SK-N-SH treated with all-trans-retinoic acid at 6 μM for 48 hours (cell line): ENCODE measurements around the gene DUSP23.

Experiments used
- ATAC-seq: fragments of 200-7000 bp; cut with Tn5 transposase; 3 replicates; pipeline ENCODE4 v1.9.1; 2020; ENCODE audit warnings: mild to moderate bottlenecking, moderate library complexity
- ARNTL ChIP-seq: fragments of 450-650 bp; formaldehyde crosslinking; IDR thresholded peaks from 2 replicates; pipeline ENCODE4 v1.5.0; 2020; ENCODE audit warnings: low read depth, mild to moderate bottlenecking, moderate library complexity, borderline replicate concordance
- BACH2 ChIP-seq: fragments of 250-450 bp; sonication (Bioruptor Pico); IDR thresholded peaks from 2 replicates; pipeline ENCODE4 v1.9.0; 2021; ENCODE audit warnings: mild to moderate bottlenecking, borderline replicate concordance
- CREB5 ChIP-seq: fragments of 250-450 bp; sonication (Bioruptor Pico); IDR thresholded peaks from 2 replicates; pipeline ENCODE4 v1.5.1; 2020; ENCODE audit warnings: low read depth, mild to moderate bottlenecking, moderate library complexity
- CSDC2 ChIP-seq: fragments of 250-450 bp; sonication (Bioruptor Pico); IDR thresholded peaks from 2 replicates; pipeline ENCODE4 v1.5.0; 2020; ENCODE audit warnings: mild to moderate bottlenecking, moderate library complexity
- CSRNP3 ChIP-seq: fragments of 250-450 bp; sonication (Bioruptor Pico); IDR thresholded peaks from 2 replicates; pipeline ENCODE4 v1.5.1; 2021; ENCODE audit warnings: mild to moderate bottlenecking, moderate library complexity
- ESRRG ChIP-seq: fragments of 250-450 bp; sonication (Bioruptor Pico); IDR thresholded peaks from 2 replicates; pipeline ENCODE4 v1.6.1; 2021; ENCODE audit warnings: mild to moderate bottlenecking
- GLIS3 ChIP-seq: fragments of 250-450 bp; sonication (Bioruptor Pico); IDR thresholded peaks from 2 replicates; pipeline ENCODE4 v1.5.0; 2020; ENCODE audit warnings: mild to moderate bottlenecking, moderate library complexity
- ISL1 ChIP-seq: fragments of 250-450 bp; sonication (Bioruptor Pico); IDR thresholded peaks from 2 replicates; pipeline ENCODE4 v2.1.2; 2022; ENCODE audit warnings: mild to moderate bottlenecking, moderate library complexity
- OSR1 ChIP-seq: fragments of 250-450 bp; sonication (Bioruptor Pico); IDR thresholded peaks from 2 replicates; pipeline ENCODE4 v1.8.0; 2022; ENCODE audit warnings: moderate library complexity, mild to moderate bottlenecking, inconsistent platforms
- RARB ChIP-seq: fragments of 250-450 bp; sonication (Bioruptor Pico); IDR thresholded peaks from 2 replicates; pipeline ENCODE4 v1.8.0; 2021; ENCODE audit warnings: mild to moderate bottlenecking, moderate library complexity
- SNAI2 ChIP-seq: fragments of 250-450 bp; sonication (Bioruptor Pico); IDR thresholded peaks from 2 replicates; pipeline ENCODE4 v1.5.0; 2020; ENCODE audit warnings: mild to moderate bottlenecking, moderate library complexity
- TCF4 ChIP-seq: fragments of 250-450 bp; sonication (Bioruptor Pico); IDR thresholded peaks from 2 replicates; pipeline ENCODE4 v1.8.0; 2021; ENCODE audit warnings: mild to moderate bottlenecking, moderate library complexity, borderline replicate concordance
- TOX ChIP-seq: fragments of 250-450 bp; sonication (Bioruptor Pico); IDR thresholded peaks from 2 replicates; pipeline ENCODE4 v1.8.0; 2021; ENCODE audit warnings: mild to moderate bottlenecking, moderate library complexity, borderline replicate concordance
- ZC3H10 ChIP-seq: fragments of 250-450 bp; sonication (Bioruptor Pico); IDR thresholded peaks from 2 replicates; pipeline ENCODE4 v1.5.1; 2021; ENCODE audit warnings: mild to moderate bottlenecking, moderate library complexity
- ZFP3 ChIP-seq: fragments of 250-450 bp; sonication (Bioruptor Pico); IDR thresholded peaks from 2 replicates; pipeline ENCODE4 v1.5.0; 2020; ENCODE audit warnings: mild to moderate bottlenecking, moderate library complexity
- ZFP30 ChIP-seq: fragments of 450-650 bp; formaldehyde crosslinking; IDR thresholded peaks from 2 replicates; pipeline ENCODE4 v1.5.0; 2022; ENCODE audit warnings: mild to moderate bottlenecking, moderate library complexity
- ZNF565 ChIP-seq: fragments of 450-650 bp; formaldehyde crosslinking; conservative IDR thresholded peaks from 2 replicates; pipeline ENCODE4 v1.5.0; 2020; ENCODE audit warnings: low read depth, mild to moderate bottlenecking, moderate library complexity
- ZNF8 ChIP-seq: fragments of 450-650 bp; formaldehyde crosslinking; IDR thresholded peaks from 2 replicates; pipeline ENCODE4 v1.5.0; 2020; ENCODE audit warnings: mild to moderate bottlenecking, moderate library complexity
- TF ChIP-seq, protein P1 (sequence below): fragments of 250-450 bp; sonication (Bioruptor Pico); IDR thresholded peaks from 2 replicates; pipeline ENCODE4 v1.8.0; 2020; ENCODE audit warnings: mild to moderate bottlenecking, moderate library complexity, borderline replicate concordance
- TF ChIP-seq, protein P2 (sequence below): fragments of 250-450 bp; sonication (Bioruptor Pico); IDR thresholded peaks from 2 replicates; pipeline ENCODE4 v1.5.0; 2020; ENCODE audit warnings: mild to moderate bottlenecking, moderate library complexity
- TF ChIP-seq, protein P3 (sequence below): fragments of 250-450 bp; sonication (Bioruptor Pico); IDR thresholded peaks from 2 replicates; pipeline ENCODE4 v1.8.0; 2021; ENCODE audit warnings: low read depth, mild to moderate bottlenecking, moderate library complexity, borderline replicate concordance

DUSP23 gene

DNA sequence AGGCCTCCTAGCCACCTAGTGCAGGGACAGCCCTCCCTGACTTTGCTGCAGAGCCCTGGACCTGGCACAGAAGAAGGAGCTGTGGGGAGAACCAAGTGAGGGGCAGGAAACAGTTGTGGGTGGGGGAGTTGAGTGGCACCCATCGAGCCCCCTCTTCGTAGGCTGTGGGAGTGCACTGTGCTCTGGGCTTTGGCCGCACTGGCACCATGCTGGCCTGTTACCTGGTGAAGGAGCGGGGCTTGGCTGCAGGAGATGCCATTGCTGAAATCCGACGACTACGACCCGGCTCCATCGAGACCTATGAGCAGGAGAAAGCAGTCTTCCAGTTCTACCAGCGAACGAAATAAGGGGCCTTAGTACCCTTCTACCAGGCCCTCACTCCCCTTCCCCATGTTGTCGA, 1.2 kb downstream of the DUSP23 start:
- no peak for ATAC-seq
- TF ChIP-seq ZNF8 (CRISPR knock-in tag) (no peak), ESRRG (CRISPR knock-in tag) (no peak), SNAI2 (no peak), ARNTL (CRISPR knock-in tag) (no peak), CREB5 (CRISPR knock-in tag) (no peak)
- TF ChIP-seq, all 23 proteins: peak for 0

DNA sequence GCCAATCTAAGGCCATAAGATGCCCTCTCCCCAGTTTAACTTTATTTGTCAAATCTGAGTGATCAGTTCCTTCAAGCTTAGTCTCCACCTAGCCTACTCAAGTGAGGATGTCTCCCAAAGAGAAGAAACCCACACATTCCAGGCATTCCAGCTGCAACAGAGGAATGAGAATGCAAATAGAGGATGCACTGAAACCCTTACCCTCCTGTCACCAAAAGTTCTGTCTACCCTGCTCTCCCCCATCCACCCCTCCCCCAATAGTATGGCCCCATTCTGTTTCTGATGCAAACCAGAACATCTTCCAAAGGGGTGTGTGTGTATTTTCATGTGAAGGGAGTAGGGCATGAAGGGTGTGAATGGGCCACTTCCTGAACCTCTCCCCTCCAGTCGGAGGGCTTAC, 3.0 kb downstream of the DUSP23 start:
- no peak for ATAC-seq
- no peak for TF ChIP-seq TCF4 (CRISPR knock-in tag)
- TF ChIP-seq ISL1 (CRISPR knock-in tag): no peak
- TF ChIP-seq SNAI2: no peak
- no peak for TF ChIP-seq ZC3H10
- TF ChIP-seq TOX (CRISPR knock-in tag): no peak
- no peak for TF ChIP-seq ESRRG (CRISPR knock-in tag)
- TF ChIP-seq GLIS3 (CRISPR knock-in tag): no peak
- TF ChIP-seq ZFP3 (CRISPR knock-in tag): no peak
- TF ChIP-seq, protein P1, sequence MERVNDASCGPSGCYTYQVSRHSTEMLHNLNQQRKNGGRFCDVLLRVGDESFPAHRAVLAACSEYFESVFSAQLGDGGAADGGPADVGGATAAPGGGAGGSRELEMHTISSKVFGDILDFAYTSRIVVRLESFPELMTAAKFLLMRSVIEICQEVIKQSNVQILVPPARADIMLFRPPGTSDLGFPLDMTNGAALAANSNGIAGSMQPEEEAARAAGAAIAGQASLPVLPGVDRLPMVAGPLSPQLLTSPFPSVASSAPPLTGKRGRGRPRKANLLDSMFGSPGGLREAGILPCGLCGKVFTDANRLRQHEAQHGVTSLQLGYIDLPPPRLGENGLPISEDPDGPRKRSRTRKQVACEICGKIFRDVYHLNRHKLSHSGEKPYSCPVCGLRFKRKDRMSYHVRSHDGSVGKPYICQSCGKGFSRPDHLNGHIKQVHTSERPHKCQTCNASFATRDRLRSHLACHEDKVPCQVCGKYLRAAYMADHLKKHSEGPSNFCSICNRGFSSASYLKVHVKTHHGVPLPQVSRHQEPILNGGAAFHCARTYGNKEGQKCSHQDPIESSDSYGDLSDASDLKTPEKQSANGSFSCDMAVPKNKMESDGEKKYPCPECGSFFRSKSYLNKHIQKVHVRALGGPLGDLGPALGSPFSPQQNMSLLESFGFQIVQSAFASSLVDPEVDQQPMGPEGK (CRISPR knock-in tag): no peak
- TF ChIP-seq, protein P2, sequence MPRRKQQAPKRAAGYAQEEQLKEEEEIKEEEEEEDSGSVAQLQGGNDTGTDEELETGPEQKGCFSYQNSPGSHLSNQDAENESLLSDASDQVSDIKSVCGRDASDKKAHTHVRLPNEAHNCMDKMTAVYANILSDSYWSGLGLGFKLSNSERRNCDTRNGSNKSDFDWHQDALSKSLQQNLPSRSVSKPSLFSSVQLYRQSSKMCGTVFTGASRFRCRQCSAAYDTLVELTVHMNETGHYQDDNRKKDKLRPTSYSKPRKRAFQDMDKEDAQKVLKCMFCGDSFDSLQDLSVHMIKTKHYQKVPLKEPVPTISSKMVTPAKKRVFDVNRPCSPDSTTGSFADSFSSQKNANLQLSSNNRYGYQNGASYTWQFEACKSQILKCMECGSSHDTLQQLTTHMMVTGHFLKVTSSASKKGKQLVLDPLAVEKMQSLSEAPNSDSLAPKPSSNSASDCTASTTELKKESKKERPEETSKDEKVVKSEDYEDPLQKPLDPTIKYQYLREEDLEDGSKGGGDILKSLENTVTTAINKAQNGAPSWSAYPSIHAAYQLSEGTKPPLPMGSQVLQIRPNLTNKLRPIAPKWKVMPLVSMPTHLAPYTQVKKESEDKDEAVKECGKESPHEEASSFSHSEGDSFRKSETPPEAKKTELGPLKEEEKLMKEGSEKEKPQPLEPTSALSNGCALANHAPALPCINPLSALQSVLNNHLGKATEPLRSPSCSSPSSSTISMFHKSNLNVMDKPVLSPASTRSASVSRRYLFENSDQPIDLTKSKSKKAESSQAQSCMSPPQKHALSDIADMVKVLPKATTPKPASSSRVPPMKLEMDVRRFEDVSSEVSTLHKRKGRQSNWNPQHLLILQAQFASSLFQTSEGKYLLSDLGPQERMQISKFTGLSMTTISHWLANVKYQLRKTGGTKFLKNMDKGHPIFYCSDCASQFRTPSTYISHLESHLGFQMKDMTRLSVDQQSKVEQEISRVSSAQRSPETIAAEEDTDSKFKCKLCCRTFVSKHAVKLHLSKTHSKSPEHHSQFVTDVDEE (CRISPR knock-in tag): no peak
- no peak for TF ChIP-seq CSDC2 (CRISPR knock-in tag)
- TF ChIP-seq ARNTL (CRISPR knock-in tag): no peak

GRCh38 chr1:159786465-159786864, 5.7 kb downstream of the DUSP23 start:
- peak; percentile 41 for ATAC-seq
- TF ChIP-seq TCF4 (CRISPR knock-in tag): peak; percentile 70
- no peak for TF ChIP-seq GLIS3 (CRISPR knock-in tag)
- TF ChIP-seq OSR1 (CRISPR knock-in tag): no peak
- no peak for TF ChIP-seq ZFP30 (CRISPR knock-in tag)
- TF ChIP-seq ZNF565 (CRISPR knock-in tag): no peak
- TF ChIP-seq CSDC2 (CRISPR knock-in tag): no peak
- TF ChIP-seq CREB5 (CRISPR knock-in tag): no peak
- no peak for TF ChIP-seq RARB (CRISPR knock-in tag)
- no peak for TF ChIP-seq ZFP3 (CRISPR knock-in tag)
- TF ChIP-seq SNAI2: no peak
- no peak for TF ChIP-seq BACH2
- TF ChIP-seq ZC3H10: no peak
- peak; percentile 77; the same call in 1 of the 2 replicates for TF ChIP-seq CSRNP3 (CRISPR knock-in tag)
- TF ChIP-seq, protein P2 (CRISPR knock-in tag): peak; percentile 69
- TF ChIP-seq ISL1 (CRISPR knock-in tag): peak; percentile 94
- TF ChIP-seq TOX (CRISPR knock-in tag): no peak
- TF ChIP-seq, protein P3, sequence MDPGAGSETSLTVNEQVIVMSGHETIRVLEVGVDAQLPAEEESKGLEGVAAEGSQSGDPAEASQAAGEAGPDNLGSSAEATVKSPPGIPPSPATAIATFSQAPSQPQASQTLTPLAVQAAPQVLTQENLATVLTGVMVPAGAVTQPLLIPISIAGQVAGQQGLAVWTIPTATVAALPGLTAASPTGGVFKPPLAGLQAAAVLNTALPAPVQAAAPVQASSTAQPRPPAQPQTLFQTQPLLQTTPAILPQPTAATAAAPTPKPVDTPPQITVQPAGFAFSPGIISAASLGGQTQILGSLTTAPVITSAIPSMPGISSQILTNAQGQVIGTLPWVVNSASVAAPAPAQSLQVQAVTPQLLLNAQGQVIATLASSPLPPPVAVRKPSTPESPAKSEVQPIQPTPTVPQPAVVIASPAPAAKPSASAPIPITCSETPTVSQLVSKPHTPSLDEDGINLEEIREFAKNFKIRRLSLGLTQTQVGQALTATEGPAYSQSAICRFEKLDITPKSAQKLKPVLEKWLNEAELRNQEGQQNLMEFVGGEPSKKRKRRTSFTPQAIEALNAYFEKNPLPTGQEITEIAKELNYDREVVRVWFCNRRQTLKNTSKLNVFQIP (CRISPR knock-in tag): no peak
